Gastroesophageal sphincter (tissue), 3 donors: ENCODE measurements around the gene CCNYL1.

Source experiments
- POLR2A ChIP-seq, 2 donors: fragments of 450-650 bp; IDR thresholded peaks; one replicate each; pipeline ENCODE4 v1.6.1; 2017; ENCODE audit warnings: antibody characterized with exemption in 2 of 2, mild to moderate bottlenecking in 2 of 2, moderate library complexity in 1 of 2
- TF ChIP-seq, protein P1 (sequence below), 4 experiments: fragments of 200-600 bp in 2 of 4; fragments of 450-650 bp in 2 of 4; sonication (generic) in 1 of 4; IDR thresholded peaks; one replicate each; pipeline ENCODE4 v1.5.1; 2017 to 2019; ENCODE audit warnings: antibody characterized with exemption in 4 of 4, mild to moderate bottlenecking in 2 of 4, moderate library complexity in 2 of 4

DNA sequence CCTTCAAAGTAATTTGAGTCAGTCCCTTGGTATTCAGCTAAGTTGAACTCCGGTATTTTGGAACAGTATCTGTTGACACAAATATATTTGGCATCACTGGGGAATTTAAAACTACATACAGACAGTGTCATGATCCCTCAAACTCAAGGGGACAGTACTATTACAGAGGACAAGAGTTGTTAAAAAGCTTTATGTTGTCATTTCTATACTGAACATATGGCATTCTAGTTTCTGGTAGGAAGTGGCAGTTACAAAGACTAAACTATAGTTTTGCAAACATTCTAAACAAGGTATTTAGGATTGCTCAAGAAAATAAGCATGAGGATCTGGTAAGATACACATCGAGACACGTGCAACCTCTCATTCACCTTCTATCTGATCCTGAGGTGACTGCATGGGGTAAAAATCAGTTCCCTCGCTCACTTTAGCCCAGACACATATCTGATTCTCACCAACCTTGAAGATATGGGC, 16.6 kb upstream of the CCNYL1 start:
- TF ChIP-seq, protein P1, sequence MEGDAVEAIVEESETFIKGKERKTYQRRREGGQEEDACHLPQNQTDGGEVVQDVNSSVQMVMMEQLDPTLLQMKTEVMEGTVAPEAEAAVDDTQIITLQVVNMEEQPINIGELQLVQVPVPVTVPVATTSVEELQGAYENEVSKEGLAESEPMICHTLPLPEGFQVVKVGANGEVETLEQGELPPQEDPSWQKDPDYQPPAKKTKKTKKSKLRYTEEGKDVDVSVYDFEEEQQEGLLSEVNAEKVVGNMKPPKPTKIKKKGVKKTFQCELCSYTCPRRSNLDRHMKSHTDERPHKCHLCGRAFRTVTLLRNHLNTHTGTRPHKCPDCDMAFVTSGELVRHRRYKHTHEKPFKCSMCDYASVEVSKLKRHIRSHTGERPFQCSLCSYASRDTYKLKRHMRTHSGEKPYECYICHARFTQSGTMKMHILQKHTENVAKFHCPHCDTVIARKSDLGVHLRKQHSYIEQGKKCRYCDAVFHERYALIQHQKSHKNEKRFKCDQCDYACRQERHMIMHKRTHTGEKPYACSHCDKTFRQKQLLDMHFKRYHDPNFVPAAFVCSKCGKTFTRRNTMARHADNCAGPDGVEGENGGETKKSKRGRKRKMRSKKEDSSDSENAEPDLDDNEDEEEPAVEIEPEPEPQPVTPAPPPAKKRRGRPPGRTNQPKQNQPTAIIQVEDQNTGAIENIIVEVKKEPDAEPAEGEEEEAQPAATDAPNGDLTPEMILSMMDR (IDR thresholded peaks at IDR 0.05), result no peak
- TF ChIP-seq POLR2A (IDR thresholded peaks at IDR 0.05), result no peak
